Measurements from ENCODE around the gene HBZ.

- no peak for TF ChIP-seq CTCF (IDR thresholded peaks at IDR 0.05; ENCODE audit: low read length)
- no peak for TF ChIP-seq EZH2 (optimal IDR thresholded peaks at IDR 0.05; ENCODE audit: low read depth, low read length)
- no peak for TF ChIP-seq EZH2phosphoT487 (IDR thresholded peaks at IDR 0.05; ENCODE audit: low read length)
Measured at GRCh38 chr16:180681-181564, 28.5 kb downstream of the HBZ start.
